IMR-90 (cell line): Measurements from ENCODE around the gene SCN4A. TPM values are rescaled to one million over a fixed set of nuclear protein-coding genes. Genes with fewer than 3 reads are reported as not detected.

Experiments
- ATAC-seq: fragments of 200-7000 bp; cut with Tn5 transposase; 2 replicates; pipeline ENCODE4 v1.9.1; 2020; ENCODE audit warnings: low read depth, mild to moderate bottlenecking, moderate library complexity
- BruUV-seq: library from RNA; stranded (reverse); fragments of 400-500 nt; replicated peaks from 2 replicates; lab custom pipeline; 2021; lab: Mats Ljungman, UMichigan
- CTCF ChIA-PET: fragments of 300-600 bp; formaldehyde crosslinking; extraction: SDS; loops from one replicate; lab custom pipeline; 2021; ENCODE audit warnings: antibody characterized with exemption; lab: Yijun Ruan, JAX
- POLR2A ChIA-PET: fragments of 300-600 bp; sonication (Branson Sonifier 250); formaldehyde crosslinking; loops from one replicate; lab custom pipeline; 2022; ENCODE audit warnings: antibody characterized with exemption; ENCODE audit not compliant: unreplicated experiment; lab: Charles Lee
- DNase-seq: peaks from one replicate; pipeline ENCODE4 v3.0.0; 2013
- H2AFZ ChIP-seq: replicated peaks from 2 replicates; pipeline ENCODE3; 2013; ENCODE audit warnings: low read length, mild to moderate bottlenecking; ENCODE audit not compliant: poor library complexity
- H2AK5ac ChIP-seq: 2 replicates; pipeline ENCODE4 v1.6.1; 2013; ENCODE audit warnings: low read depth, low read length, inconsistent platforms
- H2AK9ac ChIP-seq: replicated peaks from 2 replicates; pipeline ENCODE3; 2013; ENCODE audit warnings: mild to moderate bottlenecking, low read depth, low read length, moderate library complexity; ENCODE audit not compliant: poor library complexity
- H2BK120ac ChIP-seq: 2 replicates; pipeline ENCODE4 v1.6.1; 2013; ENCODE audit warnings: low read depth, low read length, inconsistent platforms
- H2BK15ac ChIP-seq: 3 replicates; pipeline ENCODE4 v1.6.1; 2013; ENCODE audit warnings: low read depth, low read length, inconsistent platforms
- H2BK20ac ChIP-seq: 2 replicates; pipeline ENCODE4 v1.6.1; 2013; ENCODE audit warnings: low read depth, mild to moderate bottlenecking, inconsistent platforms, low read length, moderate library complexity
- H2BK5ac ChIP-seq: 2 replicates; pipeline ENCODE4 v1.6.1; 2013; ENCODE audit warnings: mild to moderate bottlenecking, low read depth, low read length, inconsistent platforms; ENCODE audit not compliant: poor library complexity, severe bottlenecking
- H3K14ac ChIP-seq: replicated peaks from 2 replicates; pipeline ENCODE4 v1.6.1; 2013; ENCODE audit warnings: low read depth, low read length, inconsistent platforms
- H3K18ac ChIP-seq: 2 replicates; pipeline ENCODE4 v1.6.1; 2013; ENCODE audit warnings: low read depth, low read length, control low read depth
- H3K23ac ChIP-seq: 2 replicates; pipeline ENCODE4 v1.6.1; 2013; ENCODE audit warnings: low read depth, low read length, inconsistent platforms
- H3K27ac ChIP-seq: 2 replicates; pipeline ENCODE4 v1.5.1; 2013; ENCODE audit warnings: mild to moderate bottlenecking, control low read depth, low read length; ENCODE audit not compliant: insufficient read depth
- H3K27me3 ChIP-seq: 2 replicates; pipeline ENCODE4 v1.6.1; 2013; ENCODE audit warnings: low read length; ENCODE audit not compliant: control insufficient read depth, insufficient read depth
- H3K36me3 ChIP-seq: 2 replicates; pipeline ENCODE4 v1.6.1; 2013; ENCODE audit warnings: low read length, mixed read lengths; ENCODE audit not compliant: control insufficient read depth, insufficient read depth
- H3K4ac ChIP-seq: 2 replicates; pipeline ENCODE4 v1.6.1; 2013; ENCODE audit warnings: low read depth, low read length, inconsistent platforms
- H3K4me1 ChIP-seq: 2 replicates; pipeline ENCODE4 v1.6.1; 2013; ENCODE audit warnings: low read length, mixed read lengths; ENCODE audit not compliant: control insufficient read depth, insufficient read depth
- H3K4me2 ChIP-seq: 2 replicates; pipeline ENCODE4 v1.6.1; 2013; ENCODE audit warnings: low read depth, mild to moderate bottlenecking, control low read depth, low read length, moderate library complexity
- H3K4me3 ChIP-seq: 2 replicates; pipeline ENCODE4 v1.5.1; 2013; ENCODE audit warnings: low read depth, mild to moderate bottlenecking, control low read depth, low read length, moderate library complexity; ENCODE audit not compliant: insufficient read depth
- H3K56ac ChIP-seq: 2 replicates; pipeline ENCODE4 v1.6.1; 2013; ENCODE audit warnings: low read length, inconsistent platforms; ENCODE audit not compliant: insufficient read depth; ENCODE audit errors: extremely low read depth
- H3K79me1 ChIP-seq, 2 experiments: 2 replicates each; pipeline ENCODE4 v1.6.1; 2013; ENCODE audit warnings: low read length in 2 of 2, inconsistent platforms in 1 of 2, low read depth in 1 of 2
- H3K9ac ChIP-seq: 2 replicates; pipeline ENCODE4 v1.6.1; 2013; ENCODE audit warnings: low read depth, low read length, control low read depth
- H3K9me1 ChIP-seq: 2 replicates; pipeline ENCODE4 v1.6.1; 2013; ENCODE audit warnings: low read length, inconsistent platforms; ENCODE audit not compliant: insufficient read depth
- H3K9me3 ChIP-seq: 2 replicates; pipeline ENCODE4 v1.6.1; 2013; ENCODE audit warnings: low read length; ENCODE audit not compliant: control insufficient read depth, insufficient read depth
- H4K20me1 ChIP-seq: 2 replicates; pipeline ENCODE4 v1.6.1; 2013; ENCODE audit warnings: low read length, inconsistent platforms; ENCODE audit not compliant: insufficient read depth
- H4K5ac ChIP-seq: 2 replicates; pipeline ENCODE4 v1.6.1; 2013; ENCODE audit warnings: mild to moderate bottlenecking, low read depth, low read length, control low read depth
- H4K8ac ChIP-seq, 2 experiments: 2 replicates each; pipeline ENCODE4 v1.6.1; 2013; ENCODE audit warnings: low read depth in 2 of 2, low read length in 2 of 2, control low read depth in 1 of 2, inconsistent platforms in 1 of 2
- H4K91ac ChIP-seq: 2 replicates; pipeline ENCODE4 v1.6.1; 2013; ENCODE audit warnings: low read depth, low read length, inconsistent platforms; ENCODE audit not compliant: insufficient read depth
- CEBPB ChIP-seq: IDR thresholded peaks from 2 replicates; pipeline ENCODE4 v1.6.1; 2012; ENCODE audit warnings: low read depth, low read length, improper control_type of control experiment
- MAFK ChIP-seq: IDR thresholded peaks from 2 replicates; pipeline ENCODE4 v1.6.1; 2012; ENCODE audit warnings: low read depth, low read length, improper control_type of control experiment
- RFX5 ChIP-seq: IDR thresholded peaks from 2 replicates; pipeline ENCODE4 v1.8.0; 2012; ENCODE audit warnings: low read depth, mild to moderate bottlenecking, low read length, moderate library complexity
- WGBS, 2 experiments: methylation state at CpG; one replicate each; pipeline versions ENCODE4 v1.1.5 to v1.1.7; 2013; ENCODE audit warnings: missing lambda C conversion rate in 2 of 2; ENCODE audit not compliant: insufficient read length in 1 of 2; ENCODE audit errors: extremely low coverage in 2 of 2; 5-methylcytosine and 5-hydroxymethylcytosine counted together
- dilution Hi-C: fragments of 300-500 bp; cut with HindIII; formaldehyde crosslinking; loops from one replicate; pipeline ENCODE4 v1.14.3; 2018; ENCODE audit warnings: low sequenced_read_pairs; ENCODE audit not compliant: unreplicated experiment
- in situ Hi-C: fragments of 300-500 bp; cut with MboI; formaldehyde crosslinking; loops from 3 replicates; pipeline ENCODE4 v1.14.3; 2019; ENCODE audit warnings: low sequenced_read_pairs, inconsistent platforms, mixed read lengths
- intact Hi-C: fragments of 100-400 bp; cut with micrococcal nuclease; formaldehyde crosslinking; loops from 2 replicates; pipeline ENCODE4 v1.10.0; 2022
- polyA plus RNA-seq, 3 experiments: library from polyadenylated mRNA; depleted of rRNA; stranded (reverse); fragments of >200 nt; gene quantifications; 2 replicates each; pipeline ENCODE4 v1.2.3, GENCODE V29; 2012; ENCODE audit warnings: low replicate concordance in 1 of 3
- total RNA-seq: library from RNA; depleted of rRNA; stranded (reverse); fragments of >200 nt; gene quantifications from 2 replicates; pipeline ENCODE4 v1.2.3, GENCODE V29; 2012

The SCN4A gene
- total and polyA plus RNA-seq, 2 of the 4 experiments (the other 2 are of a cell fraction) = not detected

DNA sequence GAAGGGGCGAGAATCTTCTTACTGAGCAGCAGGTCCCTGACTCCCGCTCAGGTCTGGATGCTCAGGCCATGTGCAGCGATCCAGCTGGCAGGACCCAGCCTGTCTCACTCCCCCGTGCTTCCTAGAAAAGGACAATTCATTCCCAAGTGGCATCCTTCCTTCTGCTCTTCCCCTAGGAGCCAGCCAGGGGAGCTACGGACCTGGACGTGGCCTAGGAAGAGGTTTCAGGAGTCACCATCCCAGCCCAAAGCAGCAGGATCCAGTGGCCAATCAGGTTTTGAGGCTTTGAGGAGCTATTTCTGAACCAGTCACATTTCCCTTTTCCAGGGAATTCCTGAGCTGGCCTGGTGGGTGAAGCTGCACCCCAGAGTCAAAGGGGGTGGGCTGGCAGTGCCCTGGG lies 32.8 kb downstream of the SCN4A start:
- peaks cover 18% of the 10 kb centered on the region for H3K27me3 ChIP-seq
- 70% methylated on average over 3 of the region's 6 CpGs; no CpG with 5 or more reads in 1 of the 2 experiments for WGBS, 2 experiments
- no peak overlapping the region for H3K4me2 ChIP-seq
- H2AK5ac ChIP-seq = no peak overlapping the region
- dilution Hi-C loops = no loop called here
- no peak overlapping the region for H3K4ac ChIP-seq
- no peak overlapping the region for H3K23ac ChIP-seq
- H3K9me1 ChIP-seq = no peaks in the 10 kb centered on the region
- no peak overlapping the region for H3K14ac ChIP-seq
- no TSS peak for BruUV-seq
- H3K27ac ChIP-seq = no peak overlapping the region
- H4K20me1 ChIP-seq = no peaks in the 10 kb centered on the region
- H4K91ac ChIP-seq = no peak overlapping the region
- no peak overlapping the region for H2BK5ac ChIP-seq
- H3K79me1 ChIP-seq = no peaks in the 10 kb centered on the region
- POLR2A ChIA-PET = no interaction called here
- H3K36me3 ChIP-seq = no peaks in the 10 kb centered on the region
- no peak overlapping the region for H3K56ac ChIP-seq
- H2AFZ ChIP-seq = peak overlapping the region; percentile 21
- H3K9ac ChIP-seq = no peak overlapping the region
- no peak overlapping the region for H4K5ac ChIP-seq
- no peak for ATAC-seq
- no peaks in the 10 kb centered on the region; the same call in 1 of the 2 replicates for H3K9me3 ChIP-seq
- no peaks in the 10 kb centered on the region for H3K4me1 ChIP-seq
- TF ChIP-seq RFX5 = no peak
- no peak for TF ChIP-seq MAFK
- TF ChIP-seq CEBPB = no peak
- H3K18ac ChIP-seq = no peak overlapping the region
- H2AK9ac ChIP-seq = no peak overlapping the region
- intact Hi-C loops = no loop called here
- CTCF ChIA-PET = no interaction called here
- no peak overlapping the region for H2BK20ac ChIP-seq
- in situ Hi-C loops = no loop called here
- no peak for DNase-seq
- H3K4me3 ChIP-seq = no peak overlapping the region
- H4K8ac ChIP-seq = no peak overlapping the region
- H2BK120ac ChIP-seq = no peak overlapping the region
- no peak overlapping the region for H2BK15ac ChIP-seq
